A549 (cell line): ENCODE data around the gene CTAGE9.

Experiments used
- CHD4 ChIP-seq: fragments of 200-600 bp; sonication (generic); IDR thresholded peaks from 2 replicates; pipeline ENCODE4 v1.6.1; 2016; ENCODE audit warnings: antibody characterized with exemption, mild to moderate bottlenecking, borderline replicate concordance
- EP300 ChIP-seq, 2 experiments: fragments of >200 bp; sonication (Bioruptor Twin); formaldehyde crosslinking; IDR thresholded peaks; 2 replicates in 1 of 2; 3 replicates in 1 of 2; pipeline ENCODE4 v1.6.1; 2016 to 2017
- POLR2A ChIP-seq: IDR thresholded peaks from 2 replicates; pipeline ENCODE4 v1.6.1; 2012; ENCODE audit warnings: mild to moderate bottlenecking, low read length
- TFCP2L1 ChIP-seq: fragments of 250-450 bp; sonication (Bioruptor Pico); IDR thresholded peaks from 2 replicates; pipeline ENCODE4 v1.5.0; 2021; ENCODE audit warnings: mild to moderate bottlenecking
- TF ChIP-seq, protein P1 (sequence below): fragments of >200 bp; sonication (Bioruptor Twin); formaldehyde crosslinking; IDR thresholded peaks from 3 replicates; pipeline ENCODE4 v1.5.1; 2016
- TF ChIP-seq, protein P2 (sequence below): fragments of 200-600 bp; sonication (generic); IDR thresholded peaks from 2 replicates; pipeline ENCODE4 v1.6.1; 2016; ENCODE audit warnings: antibody characterized with exemption, mild to moderate bottlenecking, moderate library complexity
- TF ChIP-seq, protein P3 (sequence below): IDR thresholded peaks from 2 replicates; pipeline ENCODE4 v1.6.1; 2012

DNA sequence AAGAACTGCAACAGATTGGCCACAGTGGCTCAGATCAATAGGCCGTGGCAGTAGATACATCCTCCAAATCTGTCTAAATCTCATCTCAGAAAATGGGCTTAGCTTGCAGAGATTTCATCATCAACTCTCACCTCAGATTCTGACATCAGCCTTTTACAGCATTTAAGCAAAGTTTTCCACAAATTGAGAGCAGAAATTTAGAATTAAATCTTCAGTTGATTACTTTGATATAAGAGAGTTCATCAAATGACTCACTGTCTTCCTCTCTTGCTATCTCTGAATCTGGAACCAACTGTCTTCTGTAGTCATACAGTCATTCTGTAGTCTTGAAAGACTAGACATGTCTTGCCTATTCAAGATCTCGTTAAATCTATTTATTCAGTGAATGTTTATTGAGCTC, 45.2 kb upstream of the CTAGE9 start:
- TF ChIP-seq TFCP2L1 (CRISPR knock-in tag) (no peak), POLR2A (no peak), EP300 (IDR thresholded peaks at IDR 0.05) (no peak), CHD4 (no peak)
- TF ChIP-seq, protein P1, sequence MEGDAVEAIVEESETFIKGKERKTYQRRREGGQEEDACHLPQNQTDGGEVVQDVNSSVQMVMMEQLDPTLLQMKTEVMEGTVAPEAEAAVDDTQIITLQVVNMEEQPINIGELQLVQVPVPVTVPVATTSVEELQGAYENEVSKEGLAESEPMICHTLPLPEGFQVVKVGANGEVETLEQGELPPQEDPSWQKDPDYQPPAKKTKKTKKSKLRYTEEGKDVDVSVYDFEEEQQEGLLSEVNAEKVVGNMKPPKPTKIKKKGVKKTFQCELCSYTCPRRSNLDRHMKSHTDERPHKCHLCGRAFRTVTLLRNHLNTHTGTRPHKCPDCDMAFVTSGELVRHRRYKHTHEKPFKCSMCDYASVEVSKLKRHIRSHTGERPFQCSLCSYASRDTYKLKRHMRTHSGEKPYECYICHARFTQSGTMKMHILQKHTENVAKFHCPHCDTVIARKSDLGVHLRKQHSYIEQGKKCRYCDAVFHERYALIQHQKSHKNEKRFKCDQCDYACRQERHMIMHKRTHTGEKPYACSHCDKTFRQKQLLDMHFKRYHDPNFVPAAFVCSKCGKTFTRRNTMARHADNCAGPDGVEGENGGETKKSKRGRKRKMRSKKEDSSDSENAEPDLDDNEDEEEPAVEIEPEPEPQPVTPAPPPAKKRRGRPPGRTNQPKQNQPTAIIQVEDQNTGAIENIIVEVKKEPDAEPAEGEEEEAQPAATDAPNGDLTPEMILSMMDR = no peak
- TF ChIP-seq, protein P2, sequence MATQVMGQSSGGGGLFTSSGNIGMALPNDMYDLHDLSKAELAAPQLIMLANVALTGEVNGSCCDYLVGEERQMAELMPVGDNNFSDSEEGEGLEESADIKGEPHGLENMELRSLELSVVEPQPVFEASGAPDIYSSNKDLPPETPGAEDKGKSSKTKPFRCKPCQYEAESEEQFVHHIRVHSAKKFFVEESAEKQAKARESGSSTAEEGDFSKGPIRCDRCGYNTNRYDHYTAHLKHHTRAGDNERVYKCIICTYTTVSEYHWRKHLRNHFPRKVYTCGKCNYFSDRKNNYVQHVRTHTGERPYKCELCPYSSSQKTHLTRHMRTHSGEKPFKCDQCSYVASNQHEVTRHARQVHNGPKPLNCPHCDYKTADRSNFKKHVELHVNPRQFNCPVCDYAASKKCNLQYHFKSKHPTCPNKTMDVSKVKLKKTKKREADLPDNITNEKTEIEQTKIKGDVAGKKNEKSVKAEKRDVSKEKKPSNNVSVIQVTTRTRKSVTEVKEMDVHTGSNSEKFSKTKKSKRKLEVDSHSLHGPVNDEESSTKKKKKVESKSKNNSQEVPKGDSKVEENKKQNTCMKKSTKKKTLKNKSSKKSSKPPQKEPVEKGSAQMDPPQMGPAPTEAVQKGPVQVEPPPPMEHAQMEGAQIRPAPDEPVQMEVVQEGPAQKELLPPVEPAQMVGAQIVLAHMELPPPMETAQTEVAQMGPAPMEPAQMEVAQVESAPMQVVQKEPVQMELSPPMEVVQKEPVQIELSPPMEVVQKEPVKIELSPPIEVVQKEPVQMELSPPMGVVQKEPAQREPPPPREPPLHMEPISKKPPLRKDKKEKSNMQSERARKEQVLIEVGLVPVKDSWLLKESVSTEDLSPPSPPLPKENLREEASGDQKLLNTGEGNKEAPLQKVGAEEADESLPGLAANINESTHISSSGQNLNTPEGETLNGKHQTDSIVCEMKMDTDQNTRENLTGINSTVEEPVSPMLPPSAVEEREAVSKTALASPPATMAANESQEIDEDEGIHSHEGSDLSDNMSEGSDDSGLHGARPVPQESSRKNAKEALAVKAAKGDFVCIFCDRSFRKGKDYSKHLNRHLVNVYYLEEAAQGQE = no peak
- TF ChIP-seq, protein P3, sequence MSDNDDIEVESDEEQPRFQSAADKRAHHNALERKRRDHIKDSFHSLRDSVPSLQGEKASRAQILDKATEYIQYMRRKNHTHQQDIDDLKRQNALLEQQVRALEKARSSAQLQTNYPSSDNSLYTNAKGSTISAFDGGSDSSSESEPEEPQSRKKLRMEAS = no peak
